Measurements from ENCODE around the gene TMEM185B.
A peak's percentile ranks its signal among the peaks of the same experiment; 100 is the strongest.
"Not testable (repeated sequence)": the region's sequence is repeated elsewhere in the genome, so short reads cannot be mapped to it uniquely, and the experiment has no call there.

TMEM185B gene

GRCh38 chr2:120204945-120205670 is 18.1 kb downstream of the TMEM185B start:
- FAIRE-seq = no peak

- FAIRE-seq = no peak
Observed at GRCh38 chr2:120204417-120204816, 18.8 kb downstream of the TMEM185B start.

GRCh38 chr2:120204022-120204405 is 19.2 kb downstream of the TMEM185B start:
- no peak for FAIRE-seq

GRCh38 chr2:120203251-120204021 is 19.8 kb downstream of the TMEM185B start:
- FAIRE-seq = no peak

DNA sequence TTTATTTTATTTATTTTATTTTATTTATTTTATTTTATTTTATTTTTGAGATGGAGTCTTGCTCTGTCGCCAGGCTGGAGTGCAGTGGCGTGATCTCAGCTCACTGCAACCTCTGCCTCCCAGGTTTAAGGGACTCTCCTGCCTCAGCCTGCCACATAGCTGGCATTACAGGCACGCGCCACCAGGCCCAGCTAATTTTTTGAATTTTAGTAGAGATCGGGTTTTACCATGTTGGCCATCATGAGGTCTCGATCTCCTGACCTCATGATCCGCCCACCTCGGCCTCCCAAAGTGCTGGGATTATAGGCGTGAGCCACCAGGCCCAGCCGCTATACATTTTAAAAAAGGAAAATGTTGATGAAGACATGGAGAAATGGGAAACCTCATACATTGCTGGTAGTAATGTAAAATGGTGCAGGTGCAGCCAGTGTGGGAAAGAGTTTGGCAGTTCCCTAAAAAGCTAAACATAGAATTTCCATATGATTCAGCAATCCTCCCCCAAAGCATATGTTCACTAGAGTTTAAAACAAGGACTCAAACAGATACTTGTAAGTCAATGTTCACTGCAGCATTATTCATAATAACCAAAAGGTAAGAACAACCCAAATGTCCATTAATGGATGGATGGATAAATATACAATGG is 23.3 kb downstream of the TMEM185B start:
- FAIRE-seq = not testable (repeated sequence)

- FAIRE-seq = no peak
Observed at GRCh38 chr2:120195553-120195952, 27.6 kb downstream of the TMEM185B start.

GRCh38 chr2:120192280-120192679 is 30.9 kb downstream of the TMEM185B start:
- no peak for FAIRE-seq

DNA sequence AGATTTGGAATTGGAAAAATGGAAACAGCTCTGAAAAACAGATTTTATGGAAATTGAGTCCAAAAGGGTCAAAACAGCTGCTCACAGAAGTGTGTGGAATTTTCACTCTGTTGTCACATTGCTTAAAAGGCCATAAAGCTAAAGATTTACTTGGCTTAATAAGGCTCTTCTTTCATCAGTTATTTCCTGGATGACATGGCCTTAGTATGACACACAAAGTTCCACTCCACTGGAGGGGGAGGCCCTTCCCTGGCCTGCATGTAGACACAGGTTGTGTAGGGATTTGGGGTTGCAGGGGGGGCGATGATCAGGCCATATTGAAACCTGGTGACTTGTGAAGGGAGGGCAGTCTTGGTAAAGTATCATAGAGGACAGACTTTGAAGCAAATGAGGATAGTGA is 34.0 kb downstream of the TMEM185B start:
- FAIRE-seq = no peak

- FAIRE-seq = no peak
Observed at GRCh38 chr2:120182019-120182560, 41.1 kb downstream of the TMEM185B start.

DNA sequence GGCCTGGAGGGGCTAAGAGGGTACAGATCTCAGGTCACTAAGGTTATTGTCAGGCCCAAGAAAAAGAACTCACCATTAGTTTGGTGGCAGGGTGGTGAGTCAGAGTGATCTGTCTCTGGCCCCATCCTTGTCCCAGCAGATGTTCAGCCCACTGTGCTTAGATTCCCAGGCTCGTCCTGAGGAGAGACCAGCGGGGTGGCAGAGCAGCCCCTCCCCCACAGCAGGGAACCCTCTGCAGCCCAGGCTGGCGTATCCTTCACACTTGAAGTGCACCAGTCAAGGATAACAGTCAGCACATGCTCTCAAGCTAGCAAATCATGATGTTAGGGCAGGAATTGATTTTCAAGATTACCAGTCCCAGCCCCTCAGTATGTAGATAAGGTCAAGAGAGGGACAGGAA is 43.1 kb downstream of the TMEM185B start:
- FAIRE-seq = no peak

- no peak for FAIRE-seq
Observed at GRCh38 chr2:120179396-120179795, 43.8 kb downstream of the TMEM185B start.

GRCh38 chr2:120177973-120178372 is 45.2 kb downstream of the TMEM185B start:
- FAIRE-seq = no peak

DNA sequence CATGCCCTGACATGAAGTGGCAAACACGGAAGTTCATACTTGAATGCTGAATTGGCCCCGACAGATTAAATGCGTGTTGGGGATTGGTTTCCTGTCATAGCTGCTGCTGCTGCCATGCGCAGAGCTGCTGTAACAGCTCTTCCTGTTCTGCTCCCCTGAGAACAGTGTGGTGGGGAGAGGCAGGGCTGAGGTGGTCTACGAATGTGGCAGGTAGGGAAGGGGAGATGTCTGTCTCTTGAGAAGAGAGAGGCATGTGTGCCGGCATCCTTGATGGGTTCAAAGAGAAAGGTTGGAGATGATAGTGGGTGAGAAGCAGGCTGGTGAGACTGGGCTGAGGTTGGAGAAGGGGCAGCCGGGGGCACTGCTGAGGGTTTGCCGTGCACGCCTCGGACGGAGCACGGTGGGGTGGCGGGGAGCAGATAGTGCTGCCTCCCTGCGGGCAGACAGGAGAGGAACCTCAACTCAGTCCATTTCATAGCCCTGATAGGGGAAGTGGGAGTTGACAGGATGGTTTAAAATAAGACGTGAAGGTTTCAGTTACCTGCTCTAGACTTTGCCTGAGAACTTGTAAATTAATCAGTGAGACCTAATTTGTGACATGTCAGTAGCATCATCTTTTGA is 46.1 kb downstream of the TMEM185B start:
- no peak for FAIRE-seq

DNA sequence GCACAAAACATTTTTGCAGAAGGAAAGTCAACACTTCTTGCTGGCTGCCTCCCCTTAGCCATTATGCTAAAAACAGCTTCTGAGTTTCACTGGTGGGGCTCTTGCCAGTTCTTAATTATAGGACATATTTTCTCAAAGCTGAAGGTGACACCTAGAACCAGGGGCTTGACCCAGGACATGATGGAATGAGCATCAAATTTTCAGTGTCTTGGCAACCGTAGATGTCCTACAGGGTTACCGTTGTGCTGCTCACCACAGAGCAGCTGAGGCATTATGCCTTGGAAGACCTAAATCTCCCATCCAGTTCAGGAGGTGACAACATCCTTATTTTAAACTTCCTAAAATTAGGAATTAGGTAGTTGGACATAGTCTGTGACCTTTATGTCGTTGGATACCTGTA is 46.7 kb downstream of the TMEM185B start:
- FAIRE-seq = no peak

DNA sequence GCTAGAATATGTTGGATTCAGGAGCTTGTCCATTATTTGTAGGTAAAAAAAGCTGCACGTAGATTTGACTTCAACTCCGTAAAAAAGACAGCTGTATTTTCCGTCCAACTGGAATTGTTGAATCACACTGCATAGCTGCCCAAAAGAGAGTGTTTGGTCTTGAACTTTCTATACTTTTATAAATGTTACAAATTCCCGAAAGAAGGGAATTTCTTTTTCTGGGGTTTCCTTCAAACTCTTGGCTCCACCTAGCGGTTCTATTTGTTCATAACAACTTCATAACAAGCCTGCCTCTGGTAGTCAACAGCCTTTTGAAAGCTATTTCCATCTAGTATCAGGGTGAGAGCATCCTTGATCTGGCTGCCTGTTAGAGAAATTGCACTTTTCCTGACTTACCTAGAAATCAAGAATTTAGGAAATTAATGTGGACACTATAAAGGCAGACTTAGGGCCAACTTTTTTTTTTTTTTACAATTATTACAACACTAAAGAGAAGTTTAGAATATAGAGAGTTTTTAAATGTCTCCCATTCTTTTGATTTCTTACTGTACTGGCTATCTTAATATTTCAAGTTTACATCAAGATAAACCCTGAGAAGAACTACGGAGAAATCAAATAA is 48.1 kb downstream of the TMEM185B start:
- FAIRE-seq = peak; percentile 90

Measured in TTC549 (cell line).